ENCODE results near the gene TDP2.
"Not testable (repeated sequence)": the region's sequence is repeated elsewhere in the genome, so short reads cannot be mapped to it uniquely, and the experiment has no call there.

GRCh38 chr6:24661759-24662158 is 4.9 kb downstream of the TDP2 start:
- TF ChIP-seq CSRNP3 (CRISPR knock-in tag; IDR thresholded peaks at IDR 0.05); ZFP30 (CRISPR knock-in tag; IDR thresholded peaks at IDR 0.05); RARB (CRISPR knock-in tag; IDR thresholded peaks at IDR 0.05); ESRRG (CRISPR knock-in tag; IDR thresholded peaks at IDR 0.05); POU6F1 (CRISPR knock-in tag; IDR thresholded peaks at IDR 0.05; ENCODE audit: borderline replicate concordance, low read depth); ZC3H10 (CRISPR knock-in tag; IDR thresholded peaks at IDR 0.05); ZFP3 (CRISPR knock-in tag; IDR thresholded peaks at IDR 0.05); ZNF565 (CRISPR knock-in tag; conservative IDR thresholded peaks at IDR 0.05; ENCODE audit: low read depth); CSDC2 (CRISPR knock-in tag; IDR thresholded peaks at IDR 0.05); PATZ1 (CRISPR knock-in tag; IDR thresholded peaks at IDR 0.05; ENCODE audit: borderline replicate concordance); ISL1 (CRISPR knock-in tag; IDR thresholded peaks at IDR 0.05); CREB5 (CRISPR knock-in tag; IDR thresholded peaks at IDR 0.05; ENCODE audit: low read depth); TSHZ2 (CRISPR knock-in tag; IDR thresholded peaks at IDR 0.05): not testable (repeated sequence)
